ENCODE data around the gene RASD1. TPM values are rescaled to one million over a fixed set of nuclear protein-coding genes. Genes with fewer than 3 reads are reported as not detected.

The RASD1 gene
- total RNA-seq, 2 experiments from 2014 or later: 0.29 to 0.42 TPM

GRCh38 chr17:17445925-17446665 lies 50.1 kb downstream of the RASD1 start:
- Mint-ChIP-seq H3K27me3 (no peaks in the 10 kb centered on the region), H3K9me3 (no peaks in the 10 kb centered on the region)
- POLR2A ChIA-PET: no interaction called here

GRCh38 chr17:17445296-17445924 lies 50.8 kb downstream of the RASD1 start:
- no peak overlapping the region for H3K4me3 Mint-ChIP-seq
- no peaks in the 10 kb centered on the region for H3K4me1 Mint-ChIP-seq
- H3K9me3 Mint-ChIP-seq: no peaks in the 10 kb centered on the region
- H3K27me3 Mint-ChIP-seq: no peaks in the 10 kb centered on the region
- CTCF ChIA-PET: interaction anchor here (1.1 to 1.3 kb wide), 2 partner anchors 25 to 51 kb away, joined by 3 read pairs; partner anchors contain the start of gene RASD1
- no peak for DNase-seq
- no peak overlapping the region for H3K27ac Mint-ChIP-seq
- H3K36me3 Mint-ChIP-seq (ENCODE audit: low read depth): no peaks in the 10 kb centered on the region
- POLR2A ChIA-PET: interaction anchor here (0.6 kb wide), 1 partner anchor 129 kb away, joined by 3 read pairs; no protein-coding TSS in a partner anchor

More at GRCh38 chr17:17445925-17446665, 50.1 kb downstream of the RASD1 start:
- Mint-ChIP-seq H3K36me3 (ENCODE audit: low read depth) (no peaks in the 10 kb centered on the region), H3K27ac (no peak overlapping the region), H3K4me1 (no peaks in the 10 kb centered on the region), H3K4me3 (no peak overlapping the region)
- CTCF ChIA-PET: interaction anchor here (1.3 kb wide), 1 partner anchor 24 kb away, joined by 3 read pairs; no protein-coding TSS in a partner anchor
- no peak for DNase-seq

Other genes starting within 250 kb of the RASD1 start
- 100 to 1,000 TPM; 100 TPM for gene COPS3, start 215.1 kb downstream of the RASD1 start, total RNA-seq
- gene NT5M, start 193.0 kb downstream of the RASD1 start, total RNA-seq: 1 to 10 TPM; 5.5 to 7.6 TPM
- gene MED9, start 19.4 kb downstream of the RASD1 start, total RNA-seq: 10 to 100 TPM; 14.3 to 14.6 TPM
- 10 to 100 TPM; 10.8 to 17.3 TPM for gene PEMT, start 95.3 kb upstream of the RASD1 start, total RNA-seq
- 10 to 100 TPM; 18.1 to 18.5 TPM for gene RAI1, start 185.1 kb upstream of the RASD1 start, total RNA-seq

All from activated CD4-positive, alpha-beta T cell treated with anti-CD3 and anti-CD28 coated beads, Interleukin-2, amount 10 ng/mL, durations not matched to agents 7 days and 5 days (primary cell).